Hepatocyte (in vitro differentiated cells): ENCODE results near the gene FOXL1. TPM values are rescaled to one million over a fixed set of nuclear protein-coding genes. Genes with fewer than 3 reads are reported as not detected.

ENCODE experiments used
- DNase-seq: peaks from one replicate; pipeline ENCODE4 v3.0.0-alpha.2; 2016; ENCODE audit warnings: low spot score
- H2AFZ ChIP-seq: fragments of 200-600 bp; sonication (generic); 2 replicates; pipeline ENCODE4 v1.6.0; 2016; ENCODE audit warnings: antibody characterized with exemption, mild to moderate bottlenecking
- H3K27ac ChIP-seq: fragments of 200-600 bp; sonication (generic); 2 replicates; pipeline ENCODE4 v1.5.1; 2016; ENCODE audit warnings: mild to moderate bottlenecking
- H3K27me3 ChIP-seq: fragments of 200-600 bp; sonication (generic); 2 replicates; pipeline ENCODE4 v1.6.1; 2016
- H3K36me3 ChIP-seq: fragments of 200-600 bp; sonication (generic); replicated peaks from 2 replicates; pipeline ENCODE4 v1.5.1; 2016; ENCODE audit warnings: low read depth; ENCODE audit not compliant: insufficient read depth
- H3K4me1 ChIP-seq: fragments of 200-600 bp; sonication (generic); 2 replicates; pipeline ENCODE4 v1.5.1; 2016; ENCODE audit warnings: mild to moderate bottlenecking, moderate library complexity; ENCODE audit not compliant: insufficient read depth
- H3K4me2 ChIP-seq: fragments of 200-600 bp; sonication (generic); 2 replicates; pipeline ENCODE4 v1.6.0; 2016
- H3K4me3 ChIP-seq: fragments of 200-600 bp; sonication (generic); 2 replicates; pipeline ENCODE4 v1.5.1; 2016; ENCODE audit warnings: mild to moderate bottlenecking
- H3K79me2 ChIP-seq: fragments of 200-600 bp; sonication (generic); 2 replicates; pipeline ENCODE4 v1.6.0; 2017; ENCODE audit warnings: mild to moderate bottlenecking
- H3K9me2 ChIP-seq: fragments of 200-600 bp; sonication (generic); replicated peaks from 2 replicates; pipeline ENCODE4 v1.6.0; 2017; ENCODE audit warnings: mild to moderate bottlenecking; ENCODE audit not compliant: insufficient read depth
- H3K9me3 ChIP-seq: fragments of 200-600 bp; sonication (generic); 2 replicates; pipeline ENCODE4 v1.5.1; 2016; ENCODE audit warnings: low read depth, mild to moderate bottlenecking
- H4K20me1 ChIP-seq: fragments of 200-600 bp; sonication (generic); 2 replicates; pipeline ENCODE4 v1.6.0; 2016; ENCODE audit warnings: mild to moderate bottlenecking; ENCODE audit not compliant: insufficient read depth, poor library complexity, severe bottlenecking
- EZH2 ChIP-seq: fragments of 200-600 bp; sonication (generic); IDR thresholded peaks from 2 replicates; pipeline ENCODE4 v1.6.1; 2016; ENCODE audit warnings: antibody characterized with exemption, mild to moderate bottlenecking, borderline replicate concordance
- EZH2phosphoT487 ChIP-seq: fragments of 200-600 bp; sonication (generic); IDR thresholded peaks from one replicate; pipeline ENCODE4 v1.6.1; 2018; ENCODE audit warnings: antibody characterized with exemption, mild to moderate bottlenecking, low read depth, moderate library complexity; ENCODE audit not compliant: unreplicated experiment, severe bottlenecking
- WGBS: methylation state at CpG from one replicate; pipeline ENCODE4 v1.1.6; 2016; ENCODE audit warnings: low lambda C conversion rate; ENCODE audit errors: missing lambda C conversion rate; 5-methylcytosine and 5-hydroxymethylcytosine counted together
- polyA plus RNA-seq: library from polyadenylated mRNA; unstranded; fragments of >200 nt; fragmentation: Nextera tagmentation; extraction: Ambion mirVana; gene quantifications from 2 replicates; pipeline ENCODE4 v1.2.1, GENCODE V29; 2016
- total RNA-seq: library from RNA; depleted of rRNA; stranded (reverse); fragments of >200 nt; gene quantifications from 2 replicates; pipeline ENCODE4 v1.2.3, GENCODE V29; 2014
- TF ChIP-seq, protein P1 (sequence below): fragments of 200-600 bp; sonication (generic); IDR thresholded peaks from 2 replicates; pipeline ENCODE4 v1.5.1; 2016; ENCODE audit warnings: antibody characterized with exemption, mild to moderate bottlenecking; ENCODE audit not compliant: poor library complexity

Gene FOXL1
- total and polyA plus RNA-seq, 2 experiments from 2014 or later, result 1.3 to 3.1 TPM

- Histone ChIP-seq H3K4me2 (no peak overlapping the region), H2AFZ (no peak overlapping the region), H4K20me1 (no peaks in the 10 kb centered on the region), H3K27ac (no peak overlapping the region), H3K4me3 (no peak overlapping the region), H3K79me2 (no peaks in the 10 kb centered on the region), H3K4me1 (no peaks in the 10 kb centered on the region), H3K27me3 (no peaks in the 10 kb centered on the region), H3K9me3 (no peaks in the 10 kb centered on the region), H3K36me3 (no peaks in the 10 kb centered on the region), H3K9me2 (no peaks in the 10 kb centered on the region)
- no peak for DNase-seq
- TF ChIP-seq EZH2 (no peak), EZH2phosphoT487 (no peak)
- TF ChIP-seq, protein P1, sequence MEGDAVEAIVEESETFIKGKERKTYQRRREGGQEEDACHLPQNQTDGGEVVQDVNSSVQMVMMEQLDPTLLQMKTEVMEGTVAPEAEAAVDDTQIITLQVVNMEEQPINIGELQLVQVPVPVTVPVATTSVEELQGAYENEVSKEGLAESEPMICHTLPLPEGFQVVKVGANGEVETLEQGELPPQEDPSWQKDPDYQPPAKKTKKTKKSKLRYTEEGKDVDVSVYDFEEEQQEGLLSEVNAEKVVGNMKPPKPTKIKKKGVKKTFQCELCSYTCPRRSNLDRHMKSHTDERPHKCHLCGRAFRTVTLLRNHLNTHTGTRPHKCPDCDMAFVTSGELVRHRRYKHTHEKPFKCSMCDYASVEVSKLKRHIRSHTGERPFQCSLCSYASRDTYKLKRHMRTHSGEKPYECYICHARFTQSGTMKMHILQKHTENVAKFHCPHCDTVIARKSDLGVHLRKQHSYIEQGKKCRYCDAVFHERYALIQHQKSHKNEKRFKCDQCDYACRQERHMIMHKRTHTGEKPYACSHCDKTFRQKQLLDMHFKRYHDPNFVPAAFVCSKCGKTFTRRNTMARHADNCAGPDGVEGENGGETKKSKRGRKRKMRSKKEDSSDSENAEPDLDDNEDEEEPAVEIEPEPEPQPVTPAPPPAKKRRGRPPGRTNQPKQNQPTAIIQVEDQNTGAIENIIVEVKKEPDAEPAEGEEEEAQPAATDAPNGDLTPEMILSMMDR, result no peak
- 74% methylated on average over 7 of the region's 7 CpGs for WGBS
These were observed 33.1 kb downstream of the FOXL1 start for GRCh38 chr16:86611525-86611855.

- no peak overlapping the region for H3K27ac ChIP-seq
- H4K20me1 ChIP-seq, result no peaks in the 10 kb centered on the region
- no peak overlapping the region for H3K4me2 ChIP-seq
- no peak for DNase-seq
- no peak overlapping the region for H2AFZ ChIP-seq
- H3K36me3 ChIP-seq, result no peaks in the 10 kb centered on the region
- 72% methylated on average over 3 of the region's 3 CpGs for WGBS
- no peak overlapping the region for H3K4me3 ChIP-seq
- H3K79me2 ChIP-seq, result no peaks in the 10 kb centered on the region
- TF ChIP-seq EZH2phosphoT487 (no peak), EZH2 (no peak)
- TF ChIP-seq, protein P1, result no peak
- no peaks in the 10 kb centered on the region for H3K9me3 ChIP-seq
- no peaks in the 10 kb centered on the region for H3K4me1 ChIP-seq
- no peaks in the 10 kb centered on the region for H3K27me3 ChIP-seq
- H3K9me2 ChIP-seq, result no peaks in the 10 kb centered on the region
These were observed 33.6 kb downstream of the FOXL1 start for GRCh38 chr16:86611941-86612340.

DNA sequence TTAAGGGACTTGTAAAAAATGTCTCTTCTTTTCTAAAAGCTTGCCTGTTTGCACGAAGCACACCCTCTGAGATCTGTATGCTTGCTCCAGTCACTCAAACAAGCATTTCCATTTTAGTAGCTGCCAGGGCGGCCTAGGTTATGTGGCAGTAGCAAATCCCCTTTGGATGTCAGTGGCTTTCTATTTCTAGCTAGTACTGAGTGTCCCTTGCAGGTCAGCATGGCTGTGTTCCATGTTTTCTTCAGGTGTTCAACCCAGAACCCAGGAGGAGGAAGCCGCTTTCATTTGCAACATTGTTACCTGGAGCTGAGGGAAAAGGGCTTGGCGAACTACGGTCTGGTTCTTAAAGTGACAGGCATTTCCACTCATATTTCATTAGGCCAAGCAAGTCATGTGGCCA, 36.4 kb downstream of the FOXL1 start:
- H3K4me3 ChIP-seq, result no peak overlapping the region
- no peak overlapping the region for H3K27ac ChIP-seq
- no peaks in the 10 kb centered on the region for H4K20me1 ChIP-seq
- no peaks in the 10 kb centered on the region for H3K4me1 ChIP-seq
- no peaks in the 10 kb centered on the region for H3K9me3 ChIP-seq
- no peak overlapping the region for H2AFZ ChIP-seq
- no peaks in the 10 kb centered on the region for H3K36me3 ChIP-seq
- no peaks in the 10 kb centered on the region for H3K9me2 ChIP-seq
- WGBS, result 69% methylated on average over 5 of the region's 5 CpGs
- no peak for DNase-seq
- no peaks in the 10 kb centered on the region for H3K79me2 ChIP-seq
- no peaks in the 10 kb centered on the region for H3K27me3 ChIP-seq
- no peak for TF ChIP-seq EZH2phosphoT487
- TF ChIP-seq, protein P1, result no peak
- no peak for TF ChIP-seq EZH2
- H3K4me2 ChIP-seq, result no peak overlapping the region

GRCh38 chr16:86616906-86617305, 38.6 kb downstream of the FOXL1 start:
- WGBS, result 88% methylated on average over 5 of the region's 5 CpGs
- H3K4me3 ChIP-seq, result no peak overlapping the region
- H3K9me3 ChIP-seq, result no peaks in the 10 kb centered on the region
- H3K36me3 ChIP-seq, result no peaks in the 10 kb centered on the region
- no peaks in the 10 kb centered on the region for H3K4me1 ChIP-seq
- no peaks in the 10 kb centered on the region for H3K9me2 ChIP-seq
- no peaks in the 10 kb centered on the region for H3K79me2 ChIP-seq
- no peak overlapping the region for H2AFZ ChIP-seq
- DNase-seq, result no peak
- H4K20me1 ChIP-seq, result no peaks in the 10 kb centered on the region
- no peak overlapping the region for H3K27ac ChIP-seq
- no peaks in the 10 kb centered on the region for H3K27me3 ChIP-seq
- TF ChIP-seq EZH2 (no peak), EZH2phosphoT487 (no peak)
- TF ChIP-seq, protein P1, result no peak
- no peak overlapping the region for H3K4me2 ChIP-seq
